Fibroblast of lung (primary cell): ENCODE results near the gene MAP3K4.

Source experiments
- EZH2 ChIP-seq: IDR thresholded peaks from 2 replicates; pipeline ENCODE4 v1.5.1; 2012; ENCODE audit warnings: low read length, control low read depth, mild to moderate bottlenecking; ENCODE audit errors: missing control alignments
- TF ChIP-seq, protein P1 (sequence below), 2 donors: IDR thresholded peaks in 1 of 2; conservative IDR thresholded peaks in 1 of 2; 1 replicate in 1 of 2; 2 replicates in 1 of 2; pipeline ENCODE4 v1.5.1; 2011 to 2012; ENCODE audit warnings: low read length in 2 of 2, control low read depth in 1 of 2, inconsistent platforms in 1 of 2, low read depth in 1 of 2, mild to moderate bottlenecking in 1 of 2

DNA sequence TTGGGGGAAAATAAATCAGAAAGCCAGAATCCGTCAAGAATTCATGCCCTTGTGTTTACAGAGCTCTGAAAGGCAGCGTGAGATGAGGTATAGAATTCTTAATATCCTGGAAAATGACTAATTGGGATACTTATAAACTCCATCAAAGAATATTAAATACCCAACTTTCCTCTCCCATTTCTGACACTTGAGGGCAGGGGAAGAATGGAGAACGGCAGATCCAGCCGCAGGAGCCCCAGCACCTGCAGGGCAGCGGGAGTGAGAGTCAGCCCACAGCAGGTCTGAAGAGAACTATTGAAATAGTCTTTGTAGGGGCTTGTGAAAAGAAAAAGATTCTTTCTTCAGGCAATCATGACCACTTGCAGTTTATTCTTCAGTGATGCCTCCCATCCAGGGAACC lies 175.1 kb downstream of the MAP3K4 start:
- TF ChIP-seq, protein P1, sequence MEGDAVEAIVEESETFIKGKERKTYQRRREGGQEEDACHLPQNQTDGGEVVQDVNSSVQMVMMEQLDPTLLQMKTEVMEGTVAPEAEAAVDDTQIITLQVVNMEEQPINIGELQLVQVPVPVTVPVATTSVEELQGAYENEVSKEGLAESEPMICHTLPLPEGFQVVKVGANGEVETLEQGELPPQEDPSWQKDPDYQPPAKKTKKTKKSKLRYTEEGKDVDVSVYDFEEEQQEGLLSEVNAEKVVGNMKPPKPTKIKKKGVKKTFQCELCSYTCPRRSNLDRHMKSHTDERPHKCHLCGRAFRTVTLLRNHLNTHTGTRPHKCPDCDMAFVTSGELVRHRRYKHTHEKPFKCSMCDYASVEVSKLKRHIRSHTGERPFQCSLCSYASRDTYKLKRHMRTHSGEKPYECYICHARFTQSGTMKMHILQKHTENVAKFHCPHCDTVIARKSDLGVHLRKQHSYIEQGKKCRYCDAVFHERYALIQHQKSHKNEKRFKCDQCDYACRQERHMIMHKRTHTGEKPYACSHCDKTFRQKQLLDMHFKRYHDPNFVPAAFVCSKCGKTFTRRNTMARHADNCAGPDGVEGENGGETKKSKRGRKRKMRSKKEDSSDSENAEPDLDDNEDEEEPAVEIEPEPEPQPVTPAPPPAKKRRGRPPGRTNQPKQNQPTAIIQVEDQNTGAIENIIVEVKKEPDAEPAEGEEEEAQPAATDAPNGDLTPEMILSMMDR (conservative IDR thresholded peaks at IDR 0.05 in 1 of 2, IDR thresholded peaks at IDR 0.05 in 1 of 2; ENCODE audit: low read depth in 1 of 2, low read length in 2 of 2): no peak
- TF ChIP-seq EZH2: no peak
